Islet of Langerhans (tissue), 1 donor: ENCODE results near the gene COMMD2.

Experiments
- FAIRE-seq: peaks from one replicate; lab custom pipeline; 2011; peaks lifted over from hg19 to GRCh38; lab: Jason Lieb, UNC

COMMD2 gene

DNA sequence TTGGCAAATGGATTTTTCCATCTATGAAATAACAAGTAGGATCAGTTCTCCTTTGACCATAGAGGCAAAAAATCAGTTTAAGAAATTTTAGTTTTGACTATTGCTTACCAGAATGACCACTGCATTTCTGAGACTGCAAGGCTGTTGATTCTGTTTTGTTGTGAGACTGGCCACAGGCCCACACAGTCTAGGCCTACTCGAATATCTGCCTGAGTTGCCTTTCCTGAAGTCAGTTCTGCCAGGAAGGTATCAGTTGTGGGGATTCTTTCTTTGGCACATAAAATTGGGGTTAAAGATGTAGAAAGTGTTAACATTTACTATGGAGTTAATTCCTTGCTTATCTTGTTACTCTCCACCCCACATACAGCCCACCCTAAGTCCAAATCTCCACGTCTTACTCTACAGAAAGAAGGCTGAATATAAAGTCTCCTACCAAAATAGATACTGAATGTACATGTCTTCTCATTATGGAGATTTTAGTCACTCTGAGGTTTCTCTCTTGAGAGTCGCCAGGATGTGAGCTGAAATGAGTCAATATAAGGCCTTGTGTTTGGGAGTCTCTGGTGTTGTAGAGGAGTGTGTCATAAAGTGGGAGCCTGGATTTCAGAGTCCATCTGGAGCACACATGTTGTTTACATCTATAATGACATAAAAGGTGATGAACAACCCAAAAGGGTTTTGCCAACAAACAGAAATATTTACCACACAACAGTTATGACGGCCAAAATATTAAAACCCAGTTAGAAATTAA, 49.4 kb downstream of the COMMD2 start:
- no peak for FAIRE-seq

DNA sequence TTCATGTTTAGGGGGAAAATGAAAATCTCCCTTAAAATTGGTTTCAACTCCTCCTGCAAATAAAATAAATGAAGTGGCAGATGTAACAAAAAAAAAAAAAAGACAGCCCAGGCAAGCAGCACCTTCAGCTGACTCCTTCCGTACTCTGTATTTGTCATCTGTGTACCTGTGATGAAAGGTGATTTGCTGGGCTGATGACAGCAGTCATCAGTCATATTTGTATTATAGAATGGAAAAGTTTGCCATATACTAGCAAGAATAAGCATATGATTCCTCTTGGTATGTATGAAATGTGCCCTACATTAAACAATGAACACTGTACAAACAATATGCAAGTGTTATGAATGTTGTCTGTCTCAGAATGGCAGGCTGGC, 50.3 kb downstream of the COMMD2 start:
- no peak for FAIRE-seq

DNA sequence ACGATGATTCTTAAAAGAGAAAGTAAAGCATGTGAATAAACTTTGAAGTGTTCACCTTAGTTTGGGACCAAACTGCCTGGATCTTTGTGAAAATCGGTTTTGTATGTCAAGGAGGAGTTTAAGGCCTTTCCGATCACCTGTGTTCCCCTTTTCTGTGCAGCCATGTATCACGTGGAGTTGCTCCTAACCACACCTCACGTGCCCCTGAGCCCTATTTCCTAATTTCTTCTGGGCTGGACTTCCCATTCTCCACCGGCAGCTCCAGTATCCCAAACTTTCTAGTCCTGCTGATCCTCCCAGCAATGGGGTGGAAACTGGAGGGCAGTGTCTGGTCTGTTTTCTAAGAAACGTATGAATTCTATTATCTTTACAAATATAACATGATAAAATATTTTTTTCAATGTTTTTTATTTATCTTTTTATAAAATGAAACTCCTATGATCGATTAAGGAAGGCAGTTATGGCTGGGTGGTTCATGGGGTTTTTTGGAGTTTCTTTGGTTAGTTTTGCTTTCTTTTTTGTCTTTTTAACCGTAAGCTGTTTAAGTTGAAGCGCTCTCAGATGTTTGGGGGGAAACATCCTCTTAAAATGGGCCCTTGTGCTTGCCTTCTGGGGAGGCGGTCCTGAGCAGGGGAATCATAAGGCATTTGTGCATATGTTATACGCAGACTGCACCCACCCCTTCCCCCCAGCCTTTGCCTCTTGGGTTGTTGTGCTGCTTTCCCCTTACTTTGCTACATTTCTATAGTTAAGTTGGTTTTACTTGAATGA, 50.9 kb downstream of the COMMD2 start:
- FAIRE-seq = no peak
